Nephron (organoid): ENCODE measurements around the gene COL16A1.

ENCODE experiments used
- H3K27ac Mint-ChIP-seq, 3 experiments: 2 replicates each; pipeline ENCODE4 v1.8.0; 2020; ENCODE audit warnings: mixed read lengths in 3 of 3, mild to moderate bottlenecking in 2 of 3, moderate library complexity in 1 of 3
- H3K27me3 Mint-ChIP-seq: 2 replicates; pipeline ENCODE4 v1.8.0; 2021; ENCODE audit warnings: low read depth, mild to moderate bottlenecking, moderate library complexity, mixed read lengths
- H3K36me3 Mint-ChIP-seq: 2 replicates; pipeline ENCODE4 v1.8.0; 2020; ENCODE audit warnings: low read depth, mixed read lengths
- H3K4me1 Mint-ChIP-seq: 2 replicates; pipeline ENCODE4 v1.8.0; 2020; ENCODE audit warnings: mixed read lengths
- H3K4me3 Mint-ChIP-seq, 3 experiments: 2 replicates each; pipeline ENCODE4 v1.8.0; 2020; ENCODE audit warnings: mild to moderate bottlenecking in 3 of 3, mixed read lengths in 3 of 3, moderate library complexity in 2 of 3
- H3K9me3 Mint-ChIP-seq: 2 replicates; pipeline ENCODE4 v1.8.0; 2020; ENCODE audit warnings: mixed read lengths
- TF ChIP-seq, protein P1 (sequence below), 3 experiments: fragments of 200-600 bp; sonication (generic); IDR thresholded peaks; one replicate each; pipeline ENCODE4 v1.5.0; 2021; ENCODE audit warnings: antibody characterized with exemption in 3 of 3; ENCODE audit not compliant: unreplicated experiment in 3 of 3

The COL16A1 gene

GRCh38 chr1:31745096-31745945 is 41.5 kb upstream of the COL16A1 start:
- peaks cover 5% of the 10 kb centered on the region for H3K27me3 Mint-ChIP-seq
- TF ChIP-seq, protein P1, sequence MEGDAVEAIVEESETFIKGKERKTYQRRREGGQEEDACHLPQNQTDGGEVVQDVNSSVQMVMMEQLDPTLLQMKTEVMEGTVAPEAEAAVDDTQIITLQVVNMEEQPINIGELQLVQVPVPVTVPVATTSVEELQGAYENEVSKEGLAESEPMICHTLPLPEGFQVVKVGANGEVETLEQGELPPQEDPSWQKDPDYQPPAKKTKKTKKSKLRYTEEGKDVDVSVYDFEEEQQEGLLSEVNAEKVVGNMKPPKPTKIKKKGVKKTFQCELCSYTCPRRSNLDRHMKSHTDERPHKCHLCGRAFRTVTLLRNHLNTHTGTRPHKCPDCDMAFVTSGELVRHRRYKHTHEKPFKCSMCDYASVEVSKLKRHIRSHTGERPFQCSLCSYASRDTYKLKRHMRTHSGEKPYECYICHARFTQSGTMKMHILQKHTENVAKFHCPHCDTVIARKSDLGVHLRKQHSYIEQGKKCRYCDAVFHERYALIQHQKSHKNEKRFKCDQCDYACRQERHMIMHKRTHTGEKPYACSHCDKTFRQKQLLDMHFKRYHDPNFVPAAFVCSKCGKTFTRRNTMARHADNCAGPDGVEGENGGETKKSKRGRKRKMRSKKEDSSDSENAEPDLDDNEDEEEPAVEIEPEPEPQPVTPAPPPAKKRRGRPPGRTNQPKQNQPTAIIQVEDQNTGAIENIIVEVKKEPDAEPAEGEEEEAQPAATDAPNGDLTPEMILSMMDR (IDR thresholded peaks at IDR 0.05; ENCODE audit: unreplicated experiment in 3 of 3) = peak; percentile 69 to 75 (median 73)

GRCh38 chr1:31744165-31744888 is 40.5 kb upstream of the COL16A1 start:
- no peaks in the 10 kb centered on the region for H3K36me3 Mint-ChIP-seq
- H3K9me3 Mint-ChIP-seq = no peaks in the 10 kb centered on the region
- TF ChIP-seq, protein P1 (IDR thresholded peaks at IDR 0.05; ENCODE audit: unreplicated experiment in 3 of 3) = no peak
- H3K4me1 Mint-ChIP-seq = peaks cover 36% of the 10 kb centered on the region
- peaks cover 5% of the 10 kb centered on the region for H3K27me3 Mint-ChIP-seq
- no peak overlapping the region for H3K4me3 Mint-ChIP-seq
- no peak overlapping the region for H3K27ac Mint-ChIP-seq

More at GRCh38 chr1:31745096-31745945, 41.5 kb upstream of the COL16A1 start:
- H3K4me1 Mint-ChIP-seq = peaks cover 44% of the 10 kb centered on the region
- H3K36me3 Mint-ChIP-seq = no peaks in the 10 kb centered on the region
- H3K27ac Mint-ChIP-seq = no peak overlapping the region
- H3K4me3 Mint-ChIP-seq = no peak overlapping the region
- H3K9me3 Mint-ChIP-seq = no peaks in the 10 kb centered on the region

GRCh38 chr1:31742462-31743212 is 38.8 kb upstream of the COL16A1 start:
- TF ChIP-seq, protein P1 (IDR thresholded peaks at IDR 0.05; ENCODE audit: unreplicated experiment in 3 of 3) = no peak
- Mint-ChIP-seq H3K4me3 (no peak overlapping the region), H3K36me3 (no peaks in the 10 kb centered on the region), H3K4me1 (peaks cover 24% of the 10 kb centered on the region), H3K27ac (no peak overlapping the region), H3K27me3 (peaks cover 5% of the 10 kb centered on the region), H3K9me3 (no peaks in the 10 kb centered on the region)

- Mint-ChIP-seq H3K4me1 (peaks cover 11% of the 10 kb centered on the region), H3K27me3 (peaks cover under 1% of the 10 kb centered on the region), H3K36me3 (peaks cover 4% of the 10 kb centered on the region), H3K9me3 (no peaks in the 10 kb centered on the region), H3K4me3 (no peak overlapping the region), H3K27ac (no peak overlapping the region)
- TF ChIP-seq, protein P1 (IDR thresholded peaks at IDR 0.05; ENCODE audit: unreplicated experiment in 3 of 3) = no peak
These were observed 35.5 kb upstream of the COL16A1 start for GRCh38 chr1:31739346-31739745.

DNA sequence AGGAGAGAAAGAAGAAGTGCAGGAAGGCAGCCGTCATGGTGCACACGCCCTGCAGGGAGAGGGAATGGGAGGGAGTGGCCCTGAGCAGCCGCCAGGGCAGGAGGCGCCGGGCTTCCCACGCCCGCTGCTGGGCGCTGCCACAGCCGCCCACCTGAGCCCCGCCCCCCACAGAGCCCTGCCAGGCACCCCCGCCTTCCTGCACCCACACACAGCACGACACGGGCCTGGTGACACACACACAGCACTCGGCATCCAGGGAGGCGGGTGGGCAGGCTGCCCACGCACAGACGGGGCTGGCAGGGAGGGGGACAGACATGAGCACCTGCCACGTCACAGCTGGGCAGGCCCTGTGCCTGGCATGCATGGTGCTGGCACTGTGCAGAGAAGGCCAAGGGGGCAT is 32.9 kb upstream of the COL16A1 start:
- TF ChIP-seq, protein P1 (IDR thresholded peaks at IDR 0.05; ENCODE audit: unreplicated experiment in 3 of 3) = no peak
- Mint-ChIP-seq H3K4me1 (peaks cover 5% of the 10 kb centered on the region), H3K27me3 (peaks cover 4% of the 10 kb centered on the region), H3K27ac (no peak overlapping the region), H3K9me3 (no peaks in the 10 kb centered on the region), H3K36me3 (peaks cover 4% of the 10 kb centered on the region), H3K4me3 (no peak overlapping the region)
